Stimulated activated CD4-positive, alpha-beta T cell treated with anti-CD3 and anti-CD28 coated beads, Interleukin-4, amount 100 ng/mL, for 48 hours (primary cell): ENCODE data around the gene MMP17.

Source experiments
- DNase-seq, 2 donors: peaks; one replicate each; pipeline ENCODE4 v3.0.0-alpha.2; 2020; ENCODE audit warnings: low read depth in 2 of 2

MMP17 gene

GRCh38 chr12:131849700-131850553 is 21.7 kb downstream of the MMP17 start:
- DNase-seq, result no peak

GRCh38 chr12:131850856-131851559 is 22.8 kb downstream of the MMP17 start:
- DNase-seq, result no peak

- no peak for DNase-seq
These were observed 23.8 kb downstream of the MMP17 start for GRCh38 chr12:131851741-131852550.

GRCh38 chr12:131852551-131853299 is 24.5 kb downstream of the MMP17 start:
- no peak for DNase-seq

- no peak for DNase-seq
These were observed 25.9 kb downstream of the MMP17 start for GRCh38 chr12:131853832-131854797.

GRCh38 chr12:131854861-131855476 is 26.8 kb downstream of the MMP17 start:
- DNase-seq, result no peak

- no peak for DNase-seq
These were observed 27.4 kb downstream of the MMP17 start for GRCh38 chr12:131855521-131856142.

GRCh38 chr12:131856366-131857097 is 28.3 kb downstream of the MMP17 start:
- DNase-seq, result no peak

GRCh38 chr12:131857908-131858850 is 30.0 kb downstream of the MMP17 start:
- no peak for DNase-seq

GRCh38 chr12:131860472-131861260 is 32.5 kb downstream of the MMP17 start:
- no peak for DNase-seq

GRCh38 chr12:131861261-131862083 is 33.3 kb downstream of the MMP17 start:
- no peak for DNase-seq

GRCh38 chr12:131862084-131862441 is 33.9 kb downstream of the MMP17 start:
- DNase-seq, result no peak

GRCh38 chr12:131862600-131862993 is 34.4 kb downstream of the MMP17 start:
- DNase-seq, result no peak

GRCh38 chr12:131862994-131863710 is 35.0 kb downstream of the MMP17 start:
- no peak for DNase-seq

- DNase-seq, result no peak
These were observed 35.7 kb downstream of the MMP17 start for GRCh38 chr12:131863711-131864396.
